Dermis blood vessel endothelial cell (primary cell): ENCODE data around the gene AAMDC. TPM values are rescaled to one million over a fixed set of nuclear protein-coding genes. Genes with fewer than 3 reads are reported as not detected.

ENCODE experiments used
- DNase-seq: peaks from one replicate; pipeline ENCODE4 v3.0.0; 2010
- total RNA-seq: library from RNA; depleted of rRNA; stranded (reverse); fragments of >200 nt; gene quantifications from 2 replicates; pipeline ENCODE4 v1.2.3, GENCODE V29; 2014

AAMDC gene
- 35.6 and 36.7 TPM in 2 replicates for total RNA-seq

- DNase-seq = peak; percentile 99
Measured at GRCh38 chr11:77820565-77821348, at the start of gene AAMDC, which contains the start of gene RSF1. Gene AAMDC (plus strand): TSS chr11:77821144. CDS start chr11:77842497, 21,353 bp downstream. Gene RSF1 (minus strand): TSS chr11:77820722. CDS start chr11:77820714, 8 bp downstream.

- DNase-seq = no peak
Measured at GRCh38 chr11:77775936-77776335, 45.0 kb upstream of the AAMDC start.

- peak; percentile 51 for DNase-seq
Measured at GRCh38 chr11:77776455-77776854, 44.5 kb upstream of the AAMDC start.

GRCh38 chr11:77778118-77778517 is 42.8 kb upstream of the AAMDC start:
- no peak for DNase-seq

GRCh38 chr11:77778549-77778948 is 42.4 kb upstream of the AAMDC start:
- no peak for DNase-seq

- DNase-seq = peak; percentile 52
Measured at GRCh38 chr11:77779935-77780334, 41.0 kb upstream of the AAMDC start.

GRCh38 chr11:77783025-77783424 is 37.9 kb upstream of the AAMDC start:
- no peak for DNase-seq

GRCh38 chr11:77784572-77784971 is 36.4 kb upstream of the AAMDC start:
- DNase-seq = no peak

- DNase-seq = no peak
Measured at GRCh38 chr11:77789061-77789730, 31.7 kb upstream of the AAMDC start.

GRCh38 chr11:77789731-77790476 is 31.0 kb upstream of the AAMDC start:
- DNase-seq = no peak

- DNase-seq = no peak
Measured at GRCh38 chr11:77791301-77791700, 29.6 kb upstream of the AAMDC start.

GRCh38 chr11:77793972-77794371 is 27.0 kb upstream of the AAMDC start:
- no peak for DNase-seq

- no peak for DNase-seq
Measured at GRCh38 chr11:77799338-77799737, 21.6 kb upstream of the AAMDC start.

- DNase-seq = no peak
Measured at GRCh38 chr11:77800449-77800848, 20.5 kb upstream of the AAMDC start.

- DNase-seq = no peak
Measured at GRCh38 chr11:77801477-77801876, 19.5 kb upstream of the AAMDC start.

- DNase-seq = no peak
Measured at GRCh38 chr11:77806415-77806814, 14.5 kb upstream of the AAMDC start.

- DNase-seq = no peak
Measured at GRCh38 chr11:77806993-77807392, 14.0 kb upstream of the AAMDC start.

GRCh38 chr11:77813256-77813655 is 7.7 kb upstream of the AAMDC start:
- DNase-seq = no peak

- DNase-seq = no peak
Measured at GRCh38 chr11:77814848-77815247, 6.1 kb upstream of the AAMDC start.

GRCh38 chr11:77815459-77815858 is 5.5 kb upstream of the AAMDC start:
- no peak for DNase-seq

- peak; percentile 92 for DNase-seq
Measured at GRCh38 chr11:77819411-77819920, 1.5 kb upstream of the AAMDC start.

GRCh38 chr11:77819921-77820564 is 901 bp upstream of the AAMDC start:
- peak; percentile 42 for DNase-seq
